ENCODE results near the gene CCDC183.
"Not testable (repeated sequence)": the region's sequence is repeated elsewhere in the genome, so short reads cannot be mapped to it uniquely, and the experiment has no call there.

The CCDC183 gene

DNA sequence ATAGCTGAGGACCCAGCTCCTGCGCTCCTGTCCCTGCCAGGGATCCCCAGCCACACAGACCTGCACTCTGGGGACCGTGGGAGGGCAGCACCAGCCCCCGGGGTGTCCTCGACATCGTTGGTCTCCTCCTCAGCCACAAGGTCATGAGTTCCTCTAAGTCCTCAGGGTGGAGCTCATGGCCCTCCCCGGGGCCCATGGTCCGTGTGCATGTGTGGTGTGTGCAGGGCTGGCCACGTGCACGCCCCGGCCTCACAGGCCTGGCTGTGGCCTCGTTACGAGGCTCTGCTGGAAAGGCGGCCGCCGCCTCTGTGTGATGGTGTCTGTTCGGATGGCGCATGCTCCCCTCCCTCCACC is 30.0 kb downstream of the CCDC183 start:
- no peak for DNase-seq

DNA sequence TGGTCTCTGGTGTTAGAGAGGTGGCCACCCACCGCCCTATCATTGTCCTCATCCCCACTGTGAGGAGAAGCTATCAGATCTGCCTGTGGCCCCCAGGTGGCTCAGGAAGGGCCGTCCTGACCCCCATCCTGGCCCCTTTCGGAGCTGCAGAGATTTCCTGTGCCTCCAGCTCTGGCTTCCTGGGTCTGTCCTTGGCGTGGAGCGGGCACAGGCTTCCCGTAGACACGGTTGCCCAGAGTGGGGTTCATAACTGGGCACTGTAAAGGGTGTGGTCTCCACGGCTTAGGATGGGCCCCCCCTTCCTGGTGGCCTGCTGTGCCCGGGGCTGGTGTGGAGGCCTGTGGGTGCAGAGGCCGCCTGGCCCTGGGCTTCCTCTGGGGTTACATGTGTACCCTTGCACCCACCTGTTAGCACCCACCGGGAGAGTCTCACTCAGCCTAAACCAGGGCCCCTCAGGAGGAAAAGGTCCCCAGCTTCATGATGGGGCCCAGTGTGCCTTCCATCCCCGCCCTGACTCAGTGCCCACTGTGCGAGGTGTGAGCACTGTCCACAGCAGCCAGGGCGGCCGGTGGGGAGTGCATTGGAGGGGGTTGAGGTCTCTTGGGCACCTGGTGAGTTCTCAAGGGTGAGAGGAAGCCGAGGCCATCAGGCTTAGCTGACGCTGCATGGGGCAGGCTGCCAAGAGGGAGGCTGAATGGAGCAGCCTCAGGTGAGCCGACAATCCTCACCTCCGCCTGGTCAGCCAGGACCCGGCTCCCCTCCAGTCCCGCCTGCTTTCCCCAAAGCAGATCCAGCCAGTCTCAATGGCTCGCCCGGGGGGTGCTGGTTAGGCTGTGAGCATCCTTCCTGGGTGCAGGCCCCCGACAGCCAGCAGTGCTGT is 30.8 kb downstream of the CCDC183 start:
- no peak for DNase-seq

GRCh38 chr9:136827794-136828473 is 31.8 kb downstream of the CCDC183 start:
- no peak for DNase-seq

DNA sequence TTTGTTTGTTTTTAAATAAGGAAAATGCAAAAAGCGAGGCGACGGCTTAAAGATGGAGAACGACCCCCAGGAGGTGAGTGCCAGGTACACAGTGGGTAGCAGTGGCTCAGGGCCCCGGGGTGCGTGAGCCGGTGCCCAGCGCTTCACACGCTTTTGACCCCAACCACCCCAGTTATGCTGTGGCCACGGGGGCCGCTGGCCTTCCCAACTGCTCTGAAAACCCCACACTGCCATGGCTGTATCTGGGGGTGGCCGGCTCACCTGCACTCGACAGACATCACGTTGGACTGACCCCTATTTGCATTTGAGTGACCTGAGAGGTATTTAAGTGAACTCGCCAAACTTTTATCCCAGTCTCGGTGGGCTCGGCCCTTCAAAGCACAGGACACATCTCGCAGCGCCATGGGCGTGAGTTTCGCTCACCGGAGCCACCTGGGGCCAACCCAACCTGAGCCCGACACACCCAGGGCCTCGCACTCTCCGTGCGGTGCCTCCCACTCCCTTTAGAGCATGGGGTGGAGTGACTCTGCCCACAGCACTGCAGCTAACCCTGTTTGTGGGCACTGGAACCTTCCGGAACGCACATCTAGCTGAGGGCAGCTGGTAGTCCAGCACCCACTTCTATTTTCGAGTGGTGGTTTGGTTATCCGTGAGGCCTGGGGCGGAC is 32.5 kb downstream of the CCDC183 start:
- no peak for DNase-seq

- no peak for DNase-seq
These were observed 33.3 kb downstream of the CCDC183 start for GRCh38 chr9:136829412-136829811.

GRCh38 chr9:136829981-136830885 is 34.1 kb downstream of the CCDC183 start:
- DNase-seq = no peak

- no peak for DNase-seq
These were observed 35.0 kb downstream of the CCDC183 start for GRCh38 chr9:136831002-136831719.

GRCh38 chr9:136831720-136832104 is 35.6 kb downstream of the CCDC183 start:
- no peak for DNase-seq

GRCh38 chr9:136832581-136832980 is 36.4 kb downstream of the CCDC183 start:
- DNase-seq = no peak

DNA sequence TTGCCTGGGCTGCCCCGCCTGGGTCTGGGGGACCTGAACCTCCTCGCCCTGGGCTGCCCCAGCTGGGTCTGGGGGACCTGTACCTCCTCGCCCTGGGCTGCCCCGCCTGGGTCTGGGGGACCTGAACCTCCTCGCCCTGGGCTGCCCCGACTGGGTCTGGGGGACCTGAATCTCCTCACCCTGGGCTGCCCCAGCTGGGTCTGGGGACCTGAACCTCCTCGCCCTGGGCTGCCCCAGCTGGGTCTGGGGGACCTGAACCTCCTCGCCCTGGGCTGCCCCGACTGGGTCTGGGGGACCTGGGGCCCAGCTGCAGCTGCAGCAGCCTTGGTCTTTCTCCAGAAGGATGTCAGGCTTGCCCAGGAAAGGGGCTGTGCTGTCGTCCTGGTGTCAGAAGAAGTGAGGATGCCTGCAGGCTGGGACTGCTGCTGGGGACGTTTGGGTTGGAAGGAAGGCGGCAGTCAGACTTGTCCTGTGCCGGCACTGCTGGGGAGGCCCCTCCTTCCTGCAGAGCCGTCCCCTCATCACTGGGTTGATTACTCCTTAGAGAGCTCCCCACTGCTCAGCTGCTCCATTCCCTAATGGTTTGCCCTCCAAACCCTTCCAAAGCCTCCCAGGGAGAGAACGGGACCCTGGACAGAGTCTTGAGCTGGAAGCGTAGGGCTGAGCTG is 37.4 kb downstream of the CCDC183 start:
- DNase-seq = not testable (repeated sequence)

- no peak for DNase-seq
These were observed 39.2 kb downstream of the CCDC183 start for GRCh38 chr9:136835162-136835931.

DNA sequence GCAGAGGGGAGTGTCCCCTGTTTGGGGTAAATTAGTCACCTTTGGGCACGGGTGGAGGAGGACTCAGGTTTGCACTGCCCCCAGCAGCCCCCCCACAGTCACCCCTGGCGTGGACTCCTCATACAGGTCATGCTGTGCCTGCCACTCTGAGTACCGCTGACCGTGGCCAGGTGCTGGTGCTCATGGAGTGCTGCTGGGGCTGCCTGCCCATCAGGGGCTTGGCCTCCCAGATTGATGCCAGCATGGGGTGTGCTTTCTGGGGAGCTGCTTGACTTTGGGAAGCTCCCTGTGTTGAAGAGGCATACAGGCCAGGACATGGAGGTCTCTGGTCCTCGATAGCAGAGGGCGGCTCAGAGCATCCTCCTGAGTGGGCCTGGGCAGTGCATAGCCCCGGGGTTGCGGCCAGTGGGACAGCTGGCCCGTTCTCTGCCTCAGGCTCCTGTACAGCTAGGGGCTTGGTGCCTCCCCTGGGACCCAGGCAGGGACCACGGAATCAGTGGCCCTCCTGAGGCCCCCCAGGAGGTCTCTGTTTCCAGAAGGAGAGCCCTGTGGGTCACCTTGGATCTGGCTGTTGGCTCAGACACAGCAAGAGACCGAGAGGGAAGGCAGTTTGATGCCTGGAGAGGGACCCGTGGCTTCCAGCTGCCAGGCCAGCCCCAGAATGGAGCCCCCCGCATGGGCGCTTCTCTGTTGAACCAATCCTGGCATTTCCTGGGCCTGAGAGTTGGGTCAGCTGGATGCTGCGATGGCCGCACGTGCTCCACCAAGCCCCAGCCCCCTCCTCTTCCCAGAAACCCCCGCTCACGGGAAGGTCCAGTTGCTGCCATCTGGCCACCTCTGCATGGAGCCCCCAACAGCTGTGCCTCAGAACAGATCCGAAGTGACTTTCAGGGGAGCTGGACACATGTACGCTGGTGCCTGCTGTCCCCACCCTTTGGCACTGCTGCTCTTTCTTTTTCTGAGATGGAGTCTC is 40.1 kb downstream of the CCDC183 start:
- no peak for DNase-seq

DNA sequence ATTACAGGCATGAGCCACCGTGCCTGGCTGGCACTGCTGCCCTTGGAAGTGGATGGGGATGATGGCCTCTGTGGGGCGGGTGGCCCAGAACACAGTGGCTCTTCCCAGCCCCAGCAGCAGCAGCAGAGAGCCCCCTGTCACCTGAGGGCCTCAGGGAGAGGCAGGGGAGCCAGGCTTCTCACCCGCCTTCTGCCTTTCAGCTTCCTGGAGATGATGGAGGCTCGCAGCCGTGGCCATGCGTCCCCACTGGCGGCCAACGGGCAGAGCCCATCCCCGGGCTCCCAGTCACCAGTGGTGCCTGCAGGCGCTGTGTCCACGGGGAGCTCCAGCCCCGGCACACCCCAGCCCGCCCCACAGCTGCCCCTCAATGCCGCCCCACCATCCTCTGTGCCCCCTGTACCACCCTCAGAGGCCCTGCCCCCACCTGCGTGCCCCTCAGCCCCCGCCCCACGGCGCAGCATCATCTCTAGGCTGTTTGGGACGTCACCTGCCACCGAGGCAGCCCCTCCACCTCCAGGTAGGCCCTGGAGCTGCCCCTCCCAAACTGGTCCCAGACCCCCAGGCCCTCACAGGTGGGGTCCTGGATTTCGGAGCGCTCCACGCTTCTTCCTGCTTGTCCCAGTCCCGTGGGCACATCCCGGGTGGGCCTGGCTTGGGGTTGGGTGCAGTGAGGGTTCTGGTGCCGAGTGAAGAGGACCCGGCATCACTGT is 41.2 kb downstream of the CCDC183 start:
- DNase-seq = no peak

DNA sequence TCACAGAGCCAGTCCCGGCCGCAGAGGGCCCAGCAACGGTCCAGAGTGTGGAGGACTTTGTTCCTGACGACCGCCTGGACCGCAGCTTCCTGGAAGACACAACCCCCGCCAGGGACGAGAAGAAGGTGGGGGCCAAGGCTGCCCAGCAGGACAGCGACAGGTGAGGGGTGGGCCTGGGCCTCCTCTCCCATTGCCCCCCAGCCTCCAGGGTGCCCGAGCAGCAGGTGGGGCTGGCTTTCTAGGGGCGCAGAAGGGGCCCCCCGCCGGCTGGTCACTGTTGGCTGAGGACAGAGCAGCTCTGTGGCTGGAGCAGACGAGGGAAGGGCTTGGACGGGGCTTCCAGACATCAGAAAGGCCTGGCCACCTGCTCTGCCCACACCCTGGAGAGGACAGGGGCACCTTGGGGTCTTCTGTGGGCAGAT is 41.7 kb downstream of the CCDC183 start:
- DNase-seq = not testable (repeated sequence)

DNA sequence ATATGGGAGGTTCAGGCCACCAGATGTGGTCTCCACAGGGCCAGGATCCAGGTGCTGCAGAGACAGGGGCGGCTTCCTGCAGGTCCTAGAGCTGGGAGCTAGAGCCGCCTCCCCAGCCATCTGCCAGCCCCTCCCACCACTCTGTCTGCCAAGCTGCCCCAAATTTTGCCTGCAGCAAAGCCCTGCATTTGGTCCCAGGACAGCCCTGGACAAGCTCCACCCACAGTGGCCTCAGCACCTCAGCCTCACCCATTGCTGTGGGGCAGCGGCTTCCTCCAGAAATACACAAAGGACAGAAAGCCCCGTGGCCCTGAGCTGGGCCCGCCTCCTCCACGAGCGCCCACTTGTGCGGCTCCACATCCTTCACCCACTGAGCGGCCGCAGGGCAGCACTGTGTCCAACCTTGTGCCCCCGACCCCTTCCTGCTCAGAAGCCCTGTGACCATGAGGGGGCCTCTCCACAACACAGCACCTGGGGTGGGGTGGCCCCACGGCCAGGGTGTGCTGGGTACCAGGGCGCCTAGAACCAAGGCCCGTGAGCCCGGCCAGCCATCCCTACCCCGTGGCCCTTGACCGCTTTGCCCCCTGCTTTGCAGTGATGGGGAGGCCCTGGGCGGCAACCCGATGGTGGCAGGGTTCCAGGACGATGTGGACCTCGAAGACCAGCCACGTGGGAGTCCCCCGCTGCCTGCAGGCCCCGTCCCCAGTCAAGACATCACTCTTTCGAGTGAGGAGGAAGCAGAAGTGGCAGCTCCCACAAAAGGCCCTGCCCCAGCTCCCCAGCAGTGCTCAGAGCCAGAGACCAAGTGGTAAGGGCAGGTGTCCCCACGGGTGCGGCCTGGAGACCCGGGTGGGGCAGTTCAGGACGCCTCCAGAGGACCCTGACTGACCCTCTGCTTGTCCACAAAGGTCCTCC is 42.4 kb downstream of the CCDC183 start:
- no peak for DNase-seq

DNA sequence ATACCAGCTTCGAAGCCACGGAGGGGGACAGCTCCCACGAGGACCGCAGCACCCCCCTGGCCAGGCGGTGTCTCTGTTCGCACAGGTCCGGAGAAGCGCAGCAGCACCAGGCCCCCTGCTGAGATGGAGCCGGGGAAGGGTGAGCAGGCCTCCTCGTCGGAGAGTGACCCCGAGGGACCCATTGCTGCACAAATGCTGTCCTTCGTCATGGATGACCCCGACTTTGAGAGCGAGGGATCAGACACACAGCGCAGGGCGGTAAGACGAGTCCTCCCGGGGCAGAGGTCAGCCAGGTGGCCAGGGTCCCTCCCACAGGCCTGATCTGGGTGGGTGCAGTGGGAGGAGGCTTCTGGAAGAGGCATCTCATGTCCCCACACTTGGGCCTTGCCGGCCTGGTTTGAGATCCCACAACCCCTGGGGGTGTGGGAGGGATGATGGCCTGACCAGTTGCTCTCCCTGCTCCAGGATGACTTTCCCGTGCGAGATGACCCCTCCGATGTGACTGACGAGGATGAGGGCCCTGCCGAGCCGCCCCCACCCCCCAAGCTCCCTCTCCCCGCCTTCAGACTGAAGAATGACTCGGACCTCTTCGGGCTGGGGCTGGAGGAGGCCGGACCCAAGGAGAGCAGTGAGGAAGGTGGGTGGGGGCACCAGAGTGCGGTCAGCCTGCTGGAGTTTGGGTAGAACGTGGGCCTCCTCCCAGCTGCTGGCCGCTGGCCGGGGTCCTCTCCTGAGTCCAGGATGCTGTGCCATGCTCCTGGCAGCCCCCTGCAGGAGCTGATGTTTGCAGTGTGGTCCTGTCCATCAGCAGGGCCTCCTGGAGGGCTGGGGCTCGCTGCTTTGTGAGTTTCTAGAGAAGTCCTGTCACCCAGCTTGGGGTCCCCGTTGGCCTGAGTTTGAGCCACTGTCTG is 43.3 kb downstream of the CCDC183 start:
- DNase-seq = no peak
